ENCODE data around the gene ELMO1.

The ELMO1 gene

DNA sequence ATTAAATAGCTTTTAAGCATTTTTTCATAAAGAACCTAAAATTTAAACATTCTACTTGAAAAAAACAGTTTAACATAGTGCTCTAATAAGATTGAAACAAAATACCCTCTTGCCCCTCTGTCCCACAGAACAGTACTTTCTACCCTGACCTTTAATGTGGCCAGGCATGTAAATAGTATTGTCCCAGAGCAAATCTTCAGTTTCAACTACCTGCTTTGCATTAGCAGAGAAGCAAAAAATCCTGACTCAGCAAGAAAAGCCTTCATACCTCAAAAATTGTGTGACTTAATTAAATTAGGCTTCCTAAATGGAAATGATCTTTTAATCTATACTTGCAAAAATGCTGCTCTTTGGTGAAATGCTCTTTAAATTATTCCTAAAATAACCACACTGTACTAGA, 487.0 kb downstream of the ELMO1 start:
- peak in 1 of 2 experiments; percentile 56 for DNase-seq

DNA sequence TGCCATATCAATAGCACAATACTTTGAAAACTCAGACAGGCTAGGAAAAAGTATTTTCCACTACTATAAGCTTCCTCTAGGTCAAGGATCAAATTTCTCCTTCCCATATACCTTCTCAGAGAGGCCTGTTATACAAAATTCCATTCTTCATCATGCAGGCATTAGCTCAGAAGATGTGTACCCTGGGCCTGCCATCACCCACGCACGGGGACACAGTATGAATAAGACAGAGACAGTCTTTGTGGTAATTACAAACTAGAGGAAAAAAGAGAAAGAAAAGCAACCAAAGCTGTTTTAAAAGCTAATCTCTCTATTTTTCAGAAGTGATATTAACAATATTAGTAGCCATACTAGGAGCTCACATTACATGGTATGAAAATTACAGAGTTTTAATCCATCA, 487.6 kb downstream of the ELMO1 start:
- DNase-seq = no peak

DNA sequence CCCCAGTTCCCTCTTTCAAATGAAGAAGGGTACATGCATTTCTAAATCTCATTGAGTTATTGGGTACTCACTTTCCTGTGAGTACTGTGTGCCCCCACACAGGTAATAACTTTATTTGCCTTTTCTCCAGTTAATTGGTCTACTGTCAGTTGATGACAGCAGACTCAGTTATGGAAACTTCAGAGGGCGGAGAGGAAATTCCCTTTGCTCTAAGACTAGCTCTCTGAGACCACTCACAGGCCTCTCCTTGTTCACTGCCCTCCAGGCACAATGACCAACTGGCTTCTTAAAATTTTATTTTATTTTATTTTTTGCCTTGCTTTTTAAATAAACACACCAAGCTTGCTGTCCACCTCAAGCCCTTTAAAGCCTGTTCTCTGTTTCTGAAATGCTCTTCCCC, 488.6 kb downstream of the ELMO1 start:
- DNase-seq = no peak

DNA sequence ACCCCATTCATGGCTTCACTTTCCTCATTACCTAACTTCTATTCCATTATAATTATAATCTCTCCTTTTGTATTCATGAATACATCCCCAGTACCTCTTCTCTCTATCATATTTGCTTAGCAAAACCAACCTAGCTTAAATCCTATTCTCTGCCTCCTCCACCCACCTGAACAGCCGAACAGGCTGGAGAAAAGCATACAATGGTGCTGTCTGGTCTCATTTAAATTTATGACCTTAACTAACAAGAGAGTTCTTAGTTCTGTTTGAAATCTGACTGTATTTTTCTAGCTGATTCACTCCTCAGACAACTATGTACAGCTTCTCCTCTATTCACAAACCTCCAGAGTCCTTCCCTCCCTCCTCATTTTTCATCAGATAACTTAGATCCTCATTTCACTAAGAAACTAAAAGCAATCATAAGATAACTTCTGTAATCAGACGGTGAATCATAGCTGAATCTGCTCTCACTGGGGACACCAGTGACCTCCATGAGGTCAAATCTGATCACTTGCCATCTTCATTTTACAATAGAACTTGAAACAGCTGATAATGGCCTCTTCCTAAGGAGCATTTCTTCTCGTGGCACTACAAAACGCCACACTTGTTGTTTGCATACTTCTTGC, 490.4 kb downstream of the ELMO1 start:
- peak; percentile 77 to 82 for DNase-seq

DNA sequence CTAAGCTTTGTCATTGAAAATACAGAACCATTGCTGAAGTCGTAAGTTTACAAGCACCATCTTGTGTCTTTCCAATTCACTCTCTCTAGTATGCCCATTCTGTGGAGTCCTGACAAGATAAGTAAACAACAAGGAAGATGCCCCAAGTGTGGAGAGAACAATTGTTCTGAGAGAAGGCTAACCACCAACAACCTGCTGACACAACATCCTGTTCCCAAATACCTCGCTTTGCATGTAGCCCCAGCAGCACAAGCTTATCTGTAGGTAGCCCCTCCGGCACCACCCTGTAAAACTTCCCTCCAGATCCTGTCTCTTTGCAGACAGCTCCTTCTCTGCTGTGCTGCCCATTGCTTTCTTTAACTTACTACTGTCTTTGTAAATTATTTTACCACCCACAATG, 491.0 kb downstream of the ELMO1 start:
- peak in 1 of 2 experiments; percentile 43 for DNase-seq

DNA sequence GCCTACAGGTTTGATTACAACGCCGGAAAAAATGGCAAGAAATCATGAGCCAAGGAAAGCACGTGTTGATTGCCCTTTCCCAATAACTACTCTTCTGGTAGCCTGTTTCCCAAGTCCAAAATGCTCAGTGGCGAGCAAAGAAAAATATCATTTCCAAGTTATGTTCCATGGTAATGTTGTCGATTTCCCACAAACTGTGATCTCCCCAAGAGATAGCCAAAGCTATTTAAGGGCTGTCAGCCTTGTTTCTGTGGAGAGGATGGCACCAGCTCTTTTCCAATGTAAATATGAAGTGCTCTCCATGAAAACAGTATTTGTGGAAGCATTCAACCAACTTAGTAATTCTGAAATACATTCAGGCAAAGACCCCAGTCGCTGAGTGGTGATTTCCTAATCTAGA, 491.9 kb downstream of the ELMO1 start:
- DNase-seq = no peak

DNA sequence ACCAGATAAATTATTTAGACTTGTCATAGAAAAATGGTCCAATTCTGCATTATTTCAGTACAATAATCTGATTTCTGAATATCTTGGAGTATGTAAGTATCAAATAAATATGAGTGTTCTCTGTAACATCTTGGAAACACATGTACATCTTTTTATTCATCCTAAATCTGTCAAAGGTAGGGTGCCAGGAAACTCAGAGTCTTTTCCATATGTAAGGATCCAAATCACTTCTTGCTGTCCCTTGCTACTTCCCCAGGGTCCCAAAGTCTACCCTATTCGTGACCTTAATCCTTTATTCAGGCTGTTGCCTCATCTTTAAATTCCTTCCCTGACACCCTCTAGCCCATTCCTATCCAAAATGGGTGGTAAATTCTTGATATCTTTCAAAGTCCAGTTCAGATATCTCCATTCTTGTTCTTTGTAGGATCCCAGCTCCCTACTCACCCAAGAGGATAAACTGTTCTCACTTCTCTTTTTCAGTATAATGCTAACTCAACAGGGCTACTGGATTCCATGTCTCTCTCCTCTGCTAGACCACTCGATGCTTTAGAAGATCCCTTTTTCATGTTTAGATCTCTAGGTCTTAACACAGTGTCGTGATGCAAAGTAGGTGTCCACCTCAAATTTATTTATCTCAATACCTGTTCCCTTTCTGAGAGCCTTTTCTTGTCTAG, 493.1 kb downstream of the ELMO1 start:
- DNase-seq = no peak

DNA sequence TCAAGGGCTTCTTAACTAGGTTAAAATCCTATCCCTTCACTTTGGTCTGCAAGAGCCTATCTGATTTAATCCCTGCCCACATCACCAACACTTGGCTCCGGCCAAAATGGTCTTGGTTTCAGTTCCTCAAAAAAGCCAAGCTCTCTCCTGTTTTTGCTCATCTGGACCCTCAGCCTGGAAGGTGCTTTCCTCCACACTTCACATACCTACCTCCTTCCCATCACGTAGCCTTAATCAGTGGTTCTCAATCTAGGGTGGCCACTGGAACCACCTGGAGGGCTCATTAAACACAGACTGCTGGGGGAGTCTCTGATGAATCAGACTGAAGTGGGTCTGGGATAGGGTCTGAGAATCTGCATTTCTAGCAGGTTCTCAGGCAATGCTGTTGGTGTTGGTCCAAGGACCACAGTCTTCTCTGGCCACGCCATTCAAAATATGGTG, 497.4 kb downstream of the ELMO1 start:
- no peak for DNase-seq

DNA sequence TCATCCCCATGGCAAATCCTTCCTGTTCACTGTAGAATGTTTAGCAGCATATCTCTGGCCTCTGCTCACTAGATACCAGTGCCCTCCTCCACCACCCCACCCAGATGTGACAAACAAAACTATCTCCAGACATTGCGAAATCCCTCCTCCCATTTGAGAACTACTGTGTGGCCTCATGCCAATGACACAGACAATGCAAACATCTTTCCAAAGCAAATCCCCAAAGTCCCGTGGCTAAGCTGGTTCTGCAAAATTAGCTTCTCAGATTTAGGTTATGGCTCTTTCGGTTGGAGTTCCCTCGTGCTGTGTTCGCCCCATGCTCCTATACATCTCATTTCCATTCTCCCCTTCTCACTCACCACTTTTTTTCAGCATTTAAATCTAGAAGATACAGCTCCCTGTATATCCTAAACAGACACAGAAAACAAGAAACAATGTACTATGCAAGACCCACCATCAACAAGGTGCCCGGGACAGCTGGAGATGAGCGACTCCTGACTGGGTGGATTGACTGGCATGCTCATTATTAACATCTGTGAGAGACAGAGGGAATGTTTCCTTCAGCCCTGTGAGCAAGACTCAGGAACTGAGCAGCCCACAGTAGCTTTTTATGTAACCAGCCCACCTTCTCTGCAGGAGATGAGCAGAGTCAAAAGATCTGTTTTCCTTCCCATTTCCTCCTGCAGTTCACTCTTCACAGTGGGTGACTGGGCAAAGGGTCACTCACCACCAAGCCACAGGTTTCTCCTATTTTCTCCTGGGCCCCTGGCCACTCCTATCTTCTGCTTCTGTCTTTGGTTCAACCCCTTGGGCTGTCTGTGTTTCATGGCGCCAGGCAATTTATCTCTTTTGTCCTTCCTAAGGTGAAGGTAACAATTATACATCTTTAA, 498.7 kb downstream of the ELMO1 start:
- no peak for DNase-seq

DNA sequence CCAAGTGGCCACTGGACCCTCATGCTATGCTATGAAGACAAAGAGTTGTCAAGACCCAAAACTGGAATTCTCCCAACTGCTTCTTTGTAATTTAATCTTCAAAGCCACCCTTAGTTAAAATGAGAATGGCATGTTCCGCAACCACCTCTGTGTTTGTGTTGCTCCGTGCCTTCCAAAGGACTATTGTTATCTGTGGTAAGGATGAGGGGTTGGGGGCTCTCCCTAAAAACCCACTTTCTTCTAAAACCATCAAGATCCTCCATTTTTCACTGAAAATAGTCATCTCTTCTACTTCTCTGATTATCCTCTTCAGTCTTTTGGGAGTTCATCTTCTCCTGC, 502.3 kb downstream of the ELMO1 start:
- DNase-seq = no peak

DNA sequence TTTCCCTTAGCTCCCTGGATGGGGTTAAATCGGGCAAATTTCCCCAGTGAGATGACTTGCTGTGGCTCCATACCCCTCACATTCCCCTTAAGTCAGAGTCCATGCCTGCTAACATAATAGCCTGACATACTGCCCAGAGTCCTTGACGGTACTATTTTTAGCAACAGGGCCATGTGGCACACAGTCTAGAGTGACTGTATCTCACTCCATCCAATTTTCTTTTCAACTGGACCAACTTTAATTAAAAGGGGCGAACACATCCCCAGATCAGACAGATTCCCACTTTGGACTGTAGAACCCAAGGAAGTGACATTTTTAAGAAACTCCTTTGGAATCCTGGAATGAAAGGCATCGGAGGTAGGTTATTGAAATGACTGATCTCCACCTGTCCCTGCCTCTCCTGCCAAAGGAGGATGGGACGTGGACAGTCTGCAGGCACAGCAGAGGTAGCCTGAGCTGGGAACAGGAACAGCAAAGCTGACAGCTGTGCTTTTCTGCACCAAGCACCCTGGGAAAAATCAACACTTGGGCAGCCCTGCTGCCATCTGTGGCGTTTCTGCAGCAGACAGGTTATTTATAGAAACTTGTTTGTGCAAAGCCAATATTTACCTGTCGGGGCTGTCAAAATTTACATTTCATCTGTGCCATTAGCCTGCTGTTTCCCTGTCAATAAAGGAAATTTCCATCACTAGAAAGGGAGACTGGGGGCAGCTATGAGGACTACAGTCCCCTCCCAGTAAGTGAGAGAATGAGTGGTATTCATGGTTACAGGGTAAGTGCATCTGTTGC, 502.9 kb downstream of the ELMO1 start:
- DNase-seq = peak; percentile 91 to 92

DNA sequence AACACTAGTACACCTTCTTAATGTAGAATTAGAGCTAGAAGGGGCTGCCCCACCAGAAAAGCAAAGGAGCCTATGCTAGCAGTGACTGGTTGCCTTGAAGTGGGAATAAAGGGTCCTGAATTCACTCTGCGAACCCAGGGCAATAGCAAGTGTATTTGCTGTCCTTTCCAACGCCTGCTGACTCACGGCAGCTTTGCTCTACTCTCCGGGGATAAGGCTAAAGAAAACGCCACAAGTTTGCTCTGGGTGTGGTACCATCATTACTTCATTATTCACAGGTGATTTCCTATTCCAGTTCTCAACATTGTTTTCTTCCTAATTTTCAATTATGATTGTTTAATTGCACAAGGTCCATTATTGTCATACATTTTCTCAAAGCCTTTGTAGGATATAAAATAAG, 503.8 kb downstream of the ELMO1 start:
- no peak for DNase-seq

DNA sequence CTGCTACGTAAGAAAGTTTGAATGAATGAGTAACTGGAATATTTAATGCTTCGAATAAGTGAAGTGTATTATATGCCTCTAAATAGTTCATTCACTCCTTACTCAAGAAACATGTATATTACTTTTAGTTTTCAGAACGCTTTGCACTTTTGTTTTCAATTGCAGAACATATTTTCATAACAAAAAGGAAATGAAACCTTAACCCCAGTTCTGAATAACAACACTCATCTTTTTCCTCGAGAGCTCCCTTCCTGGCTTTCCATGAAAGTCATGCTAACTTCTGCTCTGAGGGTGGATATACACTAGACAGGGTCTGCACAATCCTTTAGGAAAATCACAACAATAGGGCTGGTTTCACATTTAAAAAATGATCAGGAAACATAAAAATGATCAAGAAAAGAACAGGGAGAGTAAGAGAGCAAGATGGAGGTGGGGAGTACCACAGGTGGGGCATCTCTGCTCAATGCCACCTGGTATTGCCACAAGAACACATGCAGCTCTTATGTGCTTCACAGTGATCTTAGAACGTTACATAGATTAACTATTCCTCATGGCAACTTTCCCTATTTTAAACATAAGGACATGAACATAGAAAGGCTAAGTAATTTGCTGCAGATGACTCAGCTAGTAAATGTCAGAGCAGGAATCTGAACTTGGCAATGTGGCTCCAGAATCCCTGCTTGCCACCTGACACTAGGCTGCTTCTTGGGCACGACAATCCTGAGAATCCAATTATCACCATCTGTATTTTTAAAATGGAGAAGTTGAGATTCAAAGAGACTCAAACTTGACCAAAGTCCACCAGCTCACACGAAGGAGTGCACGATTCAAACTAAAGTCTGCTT, 504.9 kb downstream of the ELMO1 start:
- DNase-seq = no peak

DNA sequence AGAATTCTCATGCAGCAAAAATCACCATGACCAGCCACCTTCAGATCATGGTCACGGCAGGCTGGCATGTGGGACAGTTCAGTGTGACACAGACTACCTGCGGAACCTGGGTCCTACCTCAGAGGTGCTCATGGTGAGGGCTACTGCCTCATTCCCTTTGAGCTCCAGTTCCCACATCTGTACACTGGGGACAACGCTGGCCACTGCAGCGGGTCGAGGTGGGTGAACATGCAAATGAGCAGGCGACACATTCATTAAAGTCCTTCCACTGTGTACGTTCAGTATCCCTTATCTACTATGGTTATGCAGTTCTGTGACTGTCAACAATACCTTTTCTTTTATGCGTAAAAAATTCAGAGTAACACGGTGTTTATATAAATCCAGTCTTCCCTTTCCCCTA, 505.7 kb downstream of the ELMO1 start:
- no peak for DNase-seq

DNA sequence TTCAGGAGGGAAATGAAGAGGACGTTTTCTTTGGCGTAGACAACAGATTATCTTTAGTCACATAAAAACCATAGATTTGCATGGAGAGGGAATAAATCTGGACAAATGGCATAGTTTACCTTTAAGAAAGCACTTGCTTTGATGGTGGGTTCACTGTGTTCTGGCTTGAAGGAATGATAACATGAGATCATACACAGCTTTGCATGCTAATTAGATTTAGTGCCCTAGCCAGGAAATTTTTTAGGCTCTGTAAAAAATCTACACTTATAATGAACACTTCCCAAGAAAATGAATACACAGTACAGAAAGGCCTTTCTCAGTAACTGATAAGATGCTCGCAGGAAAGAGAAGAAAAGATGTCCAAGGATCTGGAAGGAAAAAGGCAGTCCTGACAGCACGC, 506.1 kb downstream of the ELMO1 start:
- DNase-seq = no peak

DNA sequence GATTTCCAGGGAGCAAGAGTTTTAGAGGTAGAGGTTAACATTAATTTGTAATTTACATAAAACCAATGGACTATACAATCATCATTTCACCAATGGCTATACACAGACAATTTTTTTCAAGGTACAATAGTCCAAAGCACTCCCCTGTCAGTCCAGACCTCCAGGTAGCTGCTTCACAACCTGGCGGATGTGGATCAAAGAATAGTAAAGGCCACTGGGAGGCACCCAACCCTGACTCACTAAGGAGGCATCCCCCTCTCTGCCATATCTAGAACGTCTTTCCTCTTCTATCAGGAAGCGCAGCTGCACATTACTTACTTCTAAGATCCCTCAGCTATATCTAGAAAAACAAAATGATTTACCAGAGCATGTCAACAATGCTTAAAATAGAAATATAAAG, 506.6 kb downstream of the ELMO1 start:
- no peak for DNase-seq

DNA sequence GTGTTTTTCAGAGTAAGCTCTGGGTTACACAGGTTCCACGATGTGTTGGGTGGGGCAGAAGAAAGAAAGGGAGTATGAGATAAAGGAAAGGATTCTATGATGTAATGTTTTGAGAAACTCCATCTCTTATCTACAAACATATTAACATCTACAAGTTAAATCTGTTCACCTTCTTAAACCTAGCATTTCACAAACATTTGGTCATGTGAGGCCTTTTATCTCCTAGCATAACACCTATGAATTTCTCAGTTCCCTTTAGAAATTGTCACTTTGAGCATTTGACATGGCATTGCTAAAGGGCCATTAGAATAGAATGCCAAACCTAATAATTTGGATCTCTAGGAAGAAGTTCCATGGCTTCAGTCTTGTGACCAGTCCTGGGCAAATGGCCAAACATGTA, 507.3 kb downstream of the ELMO1 start:
- DNase-seq = no peak

DNA sequence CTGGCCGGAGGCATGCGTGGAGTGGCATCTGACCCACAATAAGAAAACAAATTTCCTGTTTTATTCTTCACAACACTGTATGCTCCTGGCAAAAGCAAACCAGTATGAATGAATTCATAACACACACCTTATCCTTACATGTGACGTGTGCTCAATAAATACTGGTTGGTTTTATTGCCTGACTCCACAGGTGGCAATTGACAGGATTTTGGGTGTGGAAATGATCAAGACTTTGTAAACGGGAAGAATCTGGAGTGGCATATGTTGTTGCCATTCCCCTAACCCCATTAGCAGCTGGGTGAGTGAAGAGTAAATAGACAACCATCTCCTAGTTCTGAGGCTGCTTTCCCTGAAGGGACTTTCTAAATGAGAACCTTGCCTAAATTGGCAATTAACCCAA, 508.8 kb downstream of the ELMO1 start:
- no peak for DNase-seq

DNA sequence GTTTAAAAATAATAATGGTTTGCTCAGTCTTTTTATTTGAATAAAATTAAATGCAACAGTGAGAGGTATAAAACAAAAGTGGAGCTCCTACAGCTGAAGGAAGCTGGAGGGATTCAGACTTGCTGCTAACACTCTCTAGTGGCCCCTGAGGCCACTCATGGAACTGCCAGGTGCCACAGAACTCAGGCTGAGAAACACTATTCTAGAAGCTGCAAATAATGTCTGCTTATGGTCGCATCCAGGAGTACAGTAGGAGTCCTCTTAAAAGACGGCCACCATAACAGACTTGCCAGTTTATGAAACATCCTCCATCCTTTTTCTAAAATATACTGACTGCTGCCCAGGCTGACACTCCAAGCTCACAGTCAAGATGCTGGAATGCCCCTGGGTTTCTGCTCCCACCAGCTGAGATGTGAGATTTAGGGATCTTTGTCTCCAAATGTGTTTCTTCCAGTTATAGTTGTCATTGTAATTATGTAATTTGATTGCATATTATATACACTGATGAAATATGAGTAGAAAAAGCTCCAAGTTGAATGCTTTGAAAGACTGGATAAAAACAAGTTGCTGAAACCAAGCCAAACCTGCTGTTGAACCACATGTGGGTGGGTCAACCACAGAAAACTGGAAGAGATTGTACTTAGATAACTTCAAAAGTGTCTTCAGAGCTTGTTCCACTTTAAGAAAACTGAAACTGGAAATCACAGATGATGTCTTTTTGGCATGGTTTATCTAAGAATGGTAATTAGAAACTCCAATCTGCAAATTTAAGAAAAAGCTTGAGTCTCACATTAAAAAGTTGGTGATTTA, 510.7 kb downstream of the ELMO1 start:
- DNase-seq = no peak

DNA sequence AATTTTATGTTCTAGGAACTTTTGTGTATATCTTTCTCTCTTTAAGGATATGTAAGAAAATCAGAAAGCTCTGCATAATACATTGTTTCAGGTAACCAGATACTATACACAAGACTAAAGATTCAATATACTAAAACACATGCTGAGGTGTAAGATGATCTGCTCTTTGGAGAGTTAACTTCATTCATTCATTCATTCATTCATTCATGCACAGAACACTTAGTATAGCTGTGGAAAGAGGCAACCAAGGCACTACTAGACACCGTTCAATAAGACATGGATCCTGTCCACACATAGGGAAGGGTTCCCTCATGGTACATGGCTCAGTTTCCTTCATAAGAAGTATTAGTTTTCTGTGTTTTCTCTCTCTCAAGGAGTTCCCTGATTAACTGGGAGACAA, 516.8 kb downstream of the ELMO1 start:
- no peak for DNase-seq

DNA sequence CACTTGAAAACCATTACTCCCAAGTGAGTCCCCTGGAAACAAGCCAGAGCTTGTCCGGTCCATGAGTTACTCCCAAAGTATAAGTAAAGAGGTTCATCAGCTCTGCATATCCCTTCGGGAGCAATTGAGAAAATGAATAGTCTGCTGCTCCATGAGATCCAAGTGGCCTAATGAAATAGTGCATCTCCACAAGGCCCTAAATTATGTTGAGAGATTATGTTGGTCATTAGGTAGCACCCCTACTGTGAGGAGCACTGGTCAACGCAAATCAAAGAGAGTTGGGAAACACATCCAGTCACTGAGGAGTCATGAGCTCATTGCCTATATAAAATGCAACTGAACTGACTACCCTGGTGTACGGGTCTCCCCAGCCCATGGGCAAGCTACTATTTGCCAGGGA, 518.9 kb downstream of the ELMO1 start:
- DNase-seq = no peak
